ENCODE data around the gene KIAA1671. TPM values are rescaled to one million over a fixed set of nuclear protein-coding genes. Genes with fewer than 3 reads are reported as not detected.

KIAA1671 gene
- total and polyA plus RNA-seq, 7 donors = 6.3 to 34.2 (median 10.2) TPM

DNA sequence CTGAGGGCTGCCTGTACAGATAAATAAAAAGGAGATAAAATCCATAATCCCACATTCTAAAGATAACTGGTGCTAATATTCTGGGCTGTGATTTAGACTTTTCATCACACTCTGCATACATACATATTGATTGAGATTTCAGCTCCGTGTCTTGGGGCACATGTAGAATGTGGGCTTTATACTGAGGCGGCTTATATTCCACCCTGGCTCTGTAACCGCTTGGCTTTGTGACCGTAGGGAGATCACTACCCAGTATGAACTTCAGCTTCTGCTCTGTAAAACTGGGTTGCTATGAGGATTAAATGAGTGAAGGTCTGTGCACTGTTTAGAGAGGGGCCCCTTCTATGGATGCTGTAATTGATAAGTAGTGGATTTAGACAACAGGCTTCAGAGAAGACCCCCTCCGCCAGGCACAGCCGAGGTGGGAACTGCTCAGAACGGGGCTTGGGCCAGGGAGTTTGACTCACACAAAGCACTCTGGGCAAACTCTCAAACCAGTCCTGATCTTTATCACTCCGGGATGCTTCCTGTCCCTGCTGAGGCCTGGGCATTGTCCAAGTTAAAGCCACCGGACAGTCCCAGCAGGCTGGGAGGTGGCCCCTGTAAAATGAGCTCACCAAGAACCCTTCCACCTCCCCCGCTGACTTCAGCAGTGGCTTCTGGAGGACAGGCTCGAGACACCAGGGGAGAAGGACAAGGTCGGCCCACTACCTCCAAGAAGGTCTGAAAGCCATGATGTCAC, 17.2 kb downstream of the KIAA1671 start:
- no peaks in the 10 kb centered on the region for H3K27me3 ChIP-seq
- TF ChIP-seq POLR2AphosphoS5 (IDR thresholded peaks at IDR 0.05) (no peak), POLR2A (IDR thresholded peaks at IDR 0.05) (no peak), EP300 (IDR thresholded peaks at IDR 0.05) (no peak)
- TF ChIP-seq, protein P1, sequence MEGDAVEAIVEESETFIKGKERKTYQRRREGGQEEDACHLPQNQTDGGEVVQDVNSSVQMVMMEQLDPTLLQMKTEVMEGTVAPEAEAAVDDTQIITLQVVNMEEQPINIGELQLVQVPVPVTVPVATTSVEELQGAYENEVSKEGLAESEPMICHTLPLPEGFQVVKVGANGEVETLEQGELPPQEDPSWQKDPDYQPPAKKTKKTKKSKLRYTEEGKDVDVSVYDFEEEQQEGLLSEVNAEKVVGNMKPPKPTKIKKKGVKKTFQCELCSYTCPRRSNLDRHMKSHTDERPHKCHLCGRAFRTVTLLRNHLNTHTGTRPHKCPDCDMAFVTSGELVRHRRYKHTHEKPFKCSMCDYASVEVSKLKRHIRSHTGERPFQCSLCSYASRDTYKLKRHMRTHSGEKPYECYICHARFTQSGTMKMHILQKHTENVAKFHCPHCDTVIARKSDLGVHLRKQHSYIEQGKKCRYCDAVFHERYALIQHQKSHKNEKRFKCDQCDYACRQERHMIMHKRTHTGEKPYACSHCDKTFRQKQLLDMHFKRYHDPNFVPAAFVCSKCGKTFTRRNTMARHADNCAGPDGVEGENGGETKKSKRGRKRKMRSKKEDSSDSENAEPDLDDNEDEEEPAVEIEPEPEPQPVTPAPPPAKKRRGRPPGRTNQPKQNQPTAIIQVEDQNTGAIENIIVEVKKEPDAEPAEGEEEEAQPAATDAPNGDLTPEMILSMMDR (IDR thresholded peaks at IDR 0.05) = no peak
- WGBS, 2 donors = 65 to 69% methylated on average over 12 of the region's 12 CpGs
- no peak for DNase-seq
- peak overlapping the region; percentile 12 to 42 (median 37) for H3K27ac ChIP-seq
- peaks cover 0 to 6% (median 2%) of the 10 kb centered on the region in 4 donors for H3K4me1 ChIP-seq
- no peaks in the 10 kb centered on the region for H3K9me3 ChIP-seq
- no peak overlapping the region for H3K4me3 ChIP-seq
- intact Hi-C loops (cut with DNase I) = no loop called here
- no peaks in the 10 kb centered on the region for H3K36me3 ChIP-seq

- H3K27ac ChIP-seq = no peak overlapping the region
- intact Hi-C loops (cut with DNase I) = no loop called here
- no peak for DNase-seq
- 72 to 95% methylated on average over 2 of the region's 2 CpGs for WGBS, 2 donors
- TF ChIP-seq POLR2AphosphoS5 (IDR thresholded peaks at IDR 0.05) = no peak
- no peak for TF ChIP-seq EP300 (IDR thresholded peaks at IDR 0.05)
- TF ChIP-seq POLR2A (IDR thresholded peaks at IDR 0.05) = no peak
- TF ChIP-seq, protein P1 (IDR thresholded peaks at IDR 0.05) = no peak
- H3K9me3 ChIP-seq = no peaks in the 10 kb centered on the region
- H3K27me3 ChIP-seq = no peaks in the 10 kb centered on the region
- no peak overlapping the region for H3K4me3 ChIP-seq
- peaks cover 0 to 22% (median 18%) of the 10 kb centered on the region in 4 donors for H3K4me1 ChIP-seq
- H3K36me3 ChIP-seq = no peaks in the 10 kb centered on the region
Observed at GRCh38 chr22:24972369-24972768, 19.9 kb downstream of the KIAA1671 start.

DNA sequence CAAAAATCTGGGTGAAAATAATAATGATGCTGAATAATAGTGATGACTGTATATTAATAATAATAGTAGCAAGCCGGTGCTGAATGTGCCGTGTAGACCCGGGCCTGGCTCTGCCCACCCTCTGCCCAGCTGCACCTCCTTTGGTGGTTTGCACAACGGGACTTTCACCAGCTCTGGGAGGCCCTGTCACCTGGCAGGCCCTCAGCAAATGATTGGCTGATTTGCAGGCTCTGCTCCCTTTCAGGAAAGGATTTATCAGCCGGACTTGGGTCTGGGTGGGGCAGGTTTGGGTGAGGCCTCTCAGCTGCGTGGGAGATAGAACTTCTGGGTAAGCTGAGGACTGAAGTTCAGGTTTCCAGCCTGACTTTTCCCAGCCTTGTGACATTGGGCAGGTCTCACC, 21.4 kb downstream of the KIAA1671 start:
- WGBS, 2 donors = 13 to 68% methylated on average over 6 of the region's 6 CpGs

DNA sequence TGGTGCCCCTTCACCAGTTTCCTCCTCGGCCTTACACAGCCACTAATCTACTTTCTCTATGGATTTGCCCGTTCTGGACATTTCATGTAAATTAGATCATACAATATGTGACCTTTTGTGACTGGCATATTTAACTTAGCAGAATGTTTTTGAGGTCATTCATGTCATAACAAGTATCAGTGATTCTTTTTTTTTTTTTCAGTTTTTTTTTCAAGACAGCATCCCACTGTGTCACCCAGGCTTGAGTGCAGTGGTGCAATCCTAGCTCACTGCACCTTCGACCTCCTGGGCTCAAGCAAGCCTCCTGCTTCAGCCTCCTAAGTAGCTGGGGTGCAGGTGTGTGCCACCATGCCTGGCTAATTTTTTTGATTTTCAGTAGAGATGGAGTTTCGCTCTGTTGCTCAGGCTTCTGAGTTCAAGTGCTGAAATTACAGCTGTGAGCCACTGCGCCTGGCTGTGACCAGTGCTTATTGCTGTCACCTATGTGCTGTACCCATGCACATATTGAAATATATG, 22.7 kb downstream of the KIAA1671 start:
- no peak for DNase-seq
- 85 to 86% methylated on average over 5 of the region's 5 CpGs for WGBS, 2 donors
- H3K27me3 ChIP-seq = no peaks in the 10 kb centered on the region
- no peaks in the 10 kb centered on the region for H3K36me3 ChIP-seq
- no peak overlapping the region for H3K27ac ChIP-seq
- intact Hi-C loops (cut with DNase I) = no loop called here
- H3K4me3 ChIP-seq = no peak overlapping the region
- no peak for TF ChIP-seq POLR2AphosphoS5 (IDR thresholded peaks at IDR 0.05)
- no peaks in the 10 kb centered on the region for H3K9me3 ChIP-seq
- H3K4me1 ChIP-seq = peaks cover 0 to 24% (median 19%) of the 10 kb centered on the region in 4 donors

More for the DNA sequence above, 21.4 kb downstream of the KIAA1671 start:
- H3K4me1 ChIP-seq = peaks cover 0 to 27% (median 24%) of the 10 kb centered on the region in 4 donors
- no peaks in the 10 kb centered on the region for H3K36me3 ChIP-seq
- TF ChIP-seq EP300 (IDR thresholded peaks at IDR 0.05) (no peak), POLR2A (IDR thresholded peaks at IDR 0.05) (peak in 1 of 2 donors; percentile 21)
- no peaks in the 10 kb centered on the region for H3K27me3 ChIP-seq
- DNase-seq = no peak
- intact Hi-C loops (cut with DNase I) = no loop called here
- H3K27ac ChIP-seq = no peak overlapping the region
- no peaks in the 10 kb centered on the region for H3K9me3 ChIP-seq
- H3K4me3 ChIP-seq = no peak overlapping the region

GRCh38 chr22:24975813-24976341, 23.4 kb downstream of the KIAA1671 start:
- peak overlapping the region; percentile 58 to 73 (median 70) for H3K27ac ChIP-seq
- DNase-seq = peak; percentile 74

More at GRCh38 chr22:24975813-24976341, 23.4 kb downstream of the KIAA1671 start:
- Histone ChIP-seq H3K36me3 (no peaks in the 10 kb centered on the region), H3K4me3 (no peak overlapping the region), H3K27me3 (no peaks in the 10 kb centered on the region), H3K9me3 (no peaks in the 10 kb centered on the region), H3K4me1 (peaks cover 0 to 24% (median 19%) of the 10 kb centered on the region in 4 donors)
- intact Hi-C loops (cut with DNase I) = no loop called here
- 72 to 75% methylated on average over 11 of the region's 11 CpGs for WGBS, 2 donors
- TF ChIP-seq, protein P1 (IDR thresholded peaks at IDR 0.05) = no peak
- no peak for TF ChIP-seq POLR2A (IDR thresholded peaks at IDR 0.05)
- TF ChIP-seq EP300 (IDR thresholded peaks at IDR 0.05) = no peak
- no peak for TF ChIP-seq POLR2AphosphoS5 (IDR thresholded peaks at IDR 0.05)
